ENCODE results near the gene ZNF892. TPM values are rescaled to one million over a fixed set of nuclear protein-coding genes. Genes with fewer than 3 reads are reported as not detected.
A peak's percentile ranks its signal among the peaks of the same experiment; 100 is the strongest.

Gene ZNF892
- total and polyA plus RNA-seq, 2 of the 13 experiments (the other 11 are each of a cell fraction or from before 2014, with no cell fraction given): not detected

- TF ChIP-seq ZNF143 (CRISPR knock-in tag; IDR thresholded peaks at IDR 0.05) (no peak), HNRNPLL (IDR thresholded peaks at IDR 0.05; ENCODE audit: low read depth, low read length, poor library complexity, severe bottlenecking) (peak; percentile 34), JUN (CRISPR knock-in tag; IDR thresholded peaks at IDR 0.05) (no peak), ZNF281 (CRISPR knock-in tag; IDR thresholded peaks at IDR 0.05; ENCODE audit: borderline replicate concordance) (no peak), ARNT (IDR thresholded peaks at IDR 0.05) (no peak), NRL (CRISPR knock-in tag; IDR thresholded peaks at IDR 0.05; ENCODE audit: borderline replicate concordance) (0 out of 2 replicates have a peak, but pooled peaks have one; percentile 6), RFX1 (IDR thresholded peaks at IDR 0.05) (no peak), ZSCAN9 (CRISPR knock-in tag; IDR thresholded peaks at IDR 0.05; ENCODE audit: borderline replicate concordance) (no peak), ZNF510 (CRISPR knock-in tag; IDR thresholded peaks at IDR 0.05; ENCODE audit: low read depth) (no peak), PATZ1 (CRISPR knock-in tag; IDR thresholded peaks at IDR 0.05) (peak; percentile 27; the same call in 1 of the 2 replicates), EZH2 (conservative IDR thresholded peaks at IDR 0.05; ENCODE audit: low read depth, low read length) (no peak), MXI1 (IDR thresholded peaks at IDR 0.05; ENCODE audit: borderline replicate concordance, low read depth, low read length) (no peak), HMG20B (CRISPR knock-in tag; conservative IDR thresholded peaks at IDR 0.05) (no peak), KAT7 (CRISPR knock-in tag; IDR thresholded peaks at IDR 0.05; ENCODE audit: borderline replicate concordance) (no peak), HIVEP1 (CRISPR knock-in tag; IDR thresholded peaks at IDR 0.05) (0 out of 2 replicates have a peak, but pooled peaks have one; percentile 35), ZNF598 (CRISPR knock-in tag; IDR thresholded peaks at IDR 0.05; ENCODE audit: borderline replicate concordance) (0 out of 2 replicates have a peak, but pooled peaks have one; percentile 22)
- TF ChIP-seq, protein P1, sequence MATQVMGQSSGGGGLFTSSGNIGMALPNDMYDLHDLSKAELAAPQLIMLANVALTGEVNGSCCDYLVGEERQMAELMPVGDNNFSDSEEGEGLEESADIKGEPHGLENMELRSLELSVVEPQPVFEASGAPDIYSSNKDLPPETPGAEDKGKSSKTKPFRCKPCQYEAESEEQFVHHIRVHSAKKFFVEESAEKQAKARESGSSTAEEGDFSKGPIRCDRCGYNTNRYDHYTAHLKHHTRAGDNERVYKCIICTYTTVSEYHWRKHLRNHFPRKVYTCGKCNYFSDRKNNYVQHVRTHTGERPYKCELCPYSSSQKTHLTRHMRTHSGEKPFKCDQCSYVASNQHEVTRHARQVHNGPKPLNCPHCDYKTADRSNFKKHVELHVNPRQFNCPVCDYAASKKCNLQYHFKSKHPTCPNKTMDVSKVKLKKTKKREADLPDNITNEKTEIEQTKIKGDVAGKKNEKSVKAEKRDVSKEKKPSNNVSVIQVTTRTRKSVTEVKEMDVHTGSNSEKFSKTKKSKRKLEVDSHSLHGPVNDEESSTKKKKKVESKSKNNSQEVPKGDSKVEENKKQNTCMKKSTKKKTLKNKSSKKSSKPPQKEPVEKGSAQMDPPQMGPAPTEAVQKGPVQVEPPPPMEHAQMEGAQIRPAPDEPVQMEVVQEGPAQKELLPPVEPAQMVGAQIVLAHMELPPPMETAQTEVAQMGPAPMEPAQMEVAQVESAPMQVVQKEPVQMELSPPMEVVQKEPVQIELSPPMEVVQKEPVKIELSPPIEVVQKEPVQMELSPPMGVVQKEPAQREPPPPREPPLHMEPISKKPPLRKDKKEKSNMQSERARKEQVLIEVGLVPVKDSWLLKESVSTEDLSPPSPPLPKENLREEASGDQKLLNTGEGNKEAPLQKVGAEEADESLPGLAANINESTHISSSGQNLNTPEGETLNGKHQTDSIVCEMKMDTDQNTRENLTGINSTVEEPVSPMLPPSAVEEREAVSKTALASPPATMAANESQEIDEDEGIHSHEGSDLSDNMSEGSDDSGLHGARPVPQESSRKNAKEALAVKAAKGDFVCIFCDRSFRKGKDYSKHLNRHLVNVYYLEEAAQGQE (IDR thresholded peaks at IDR 0.05; ENCODE audit: borderline replicate concordance in 1 of 2, low read depth in 1 of 2, low read length in 2 of 2): no peak
- TF ChIP-seq, protein P2, sequence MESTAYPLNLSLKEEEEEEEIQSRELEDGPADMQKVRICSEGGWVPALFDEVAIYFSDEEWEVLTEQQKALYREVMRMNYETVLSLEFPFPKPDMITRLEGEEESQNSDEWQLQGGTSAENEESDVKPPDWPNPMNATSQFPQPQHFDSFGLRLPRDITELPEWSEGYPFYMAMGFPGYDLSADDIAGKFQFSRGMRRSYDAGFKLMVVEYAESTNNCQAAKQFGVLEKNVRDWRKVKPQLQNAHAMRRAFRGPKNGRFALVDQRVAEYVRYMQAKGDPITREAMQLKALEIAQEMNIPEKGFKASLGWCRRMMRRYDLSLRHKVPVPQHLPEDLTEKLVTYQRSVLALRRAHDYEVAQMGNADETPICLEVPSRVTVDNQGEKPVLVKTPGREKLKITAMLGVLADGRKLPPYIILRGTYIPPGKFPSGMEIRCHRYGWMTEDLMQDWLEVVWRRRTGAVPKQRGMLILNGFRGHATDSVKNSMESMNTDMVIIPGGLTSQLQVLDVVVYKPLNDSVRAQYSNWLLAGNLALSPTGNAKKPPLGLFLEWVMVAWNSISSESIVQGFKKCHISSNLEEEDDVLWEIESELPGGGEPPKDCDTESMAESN (CRISPR knock-in tag; conservative IDR thresholded peaks at IDR 0.05): no peak; the same call in 1 of the 2 replicates
Observed at GRCh38 chr2:95158891-95159619, 48.3 kb upstream of the ZNF892 start (continued).
